ENCODE results near the gene SNX25. TPM values are rescaled to one million over a fixed set of nuclear protein-coding genes. Genes with fewer than 3 reads are reported as not detected.

SNX25 gene
- total and polyA plus RNA-seq, 2 donors (not counting 1 experiment from before 2014, with no cell fraction given): 11.1 to 32.9 TPM

DNA sequence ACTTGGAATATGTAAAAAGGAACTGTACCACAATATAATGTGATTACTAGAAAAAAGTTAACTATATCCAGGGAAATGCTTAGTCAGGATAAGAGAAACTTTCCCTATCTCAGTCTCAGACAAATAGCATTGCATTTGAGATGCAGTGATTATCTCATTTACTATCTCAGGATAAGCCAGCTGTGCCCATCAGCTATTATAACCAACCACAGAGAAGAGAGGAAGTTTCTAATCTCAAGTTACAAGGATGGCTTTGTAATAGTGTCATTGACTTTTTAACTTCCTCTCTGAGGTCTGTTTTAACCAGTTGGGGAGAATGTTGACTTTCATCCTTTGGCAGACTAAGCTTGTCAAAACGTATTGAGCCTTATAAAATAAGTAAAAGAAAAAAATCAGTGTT lies 56.5 kb downstream of the SNX25 start:
- TF ChIP-seq, protein P1, sequence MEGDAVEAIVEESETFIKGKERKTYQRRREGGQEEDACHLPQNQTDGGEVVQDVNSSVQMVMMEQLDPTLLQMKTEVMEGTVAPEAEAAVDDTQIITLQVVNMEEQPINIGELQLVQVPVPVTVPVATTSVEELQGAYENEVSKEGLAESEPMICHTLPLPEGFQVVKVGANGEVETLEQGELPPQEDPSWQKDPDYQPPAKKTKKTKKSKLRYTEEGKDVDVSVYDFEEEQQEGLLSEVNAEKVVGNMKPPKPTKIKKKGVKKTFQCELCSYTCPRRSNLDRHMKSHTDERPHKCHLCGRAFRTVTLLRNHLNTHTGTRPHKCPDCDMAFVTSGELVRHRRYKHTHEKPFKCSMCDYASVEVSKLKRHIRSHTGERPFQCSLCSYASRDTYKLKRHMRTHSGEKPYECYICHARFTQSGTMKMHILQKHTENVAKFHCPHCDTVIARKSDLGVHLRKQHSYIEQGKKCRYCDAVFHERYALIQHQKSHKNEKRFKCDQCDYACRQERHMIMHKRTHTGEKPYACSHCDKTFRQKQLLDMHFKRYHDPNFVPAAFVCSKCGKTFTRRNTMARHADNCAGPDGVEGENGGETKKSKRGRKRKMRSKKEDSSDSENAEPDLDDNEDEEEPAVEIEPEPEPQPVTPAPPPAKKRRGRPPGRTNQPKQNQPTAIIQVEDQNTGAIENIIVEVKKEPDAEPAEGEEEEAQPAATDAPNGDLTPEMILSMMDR (conservative IDR thresholded peaks at IDR 0.05 in 1 of 2, IDR thresholded peaks at IDR 0.05 in 1 of 2; ENCODE audit: low read depth in 1 of 2, low read length in 2 of 2): no peak
- no peak for TF ChIP-seq EZH2 (IDR thresholded peaks at IDR 0.05; ENCODE audit: low read length, missing control alignments)
- Histone ChIP-seq H3K27me3 (ENCODE audit: control insufficient read depth, insufficient read depth, low read length) (no peaks in the 10 kb centered on the region), H3K9ac (ENCODE audit: insufficient read depth, low read length) (no peak overlapping the region), H3K79me2 (ENCODE audit: control insufficient read depth, insufficient read depth, low read length) (no peaks in the 10 kb centered on the region), H3K4me1 (ENCODE audit: control insufficient read depth, extremely low read depth, insufficient read depth, low read length) (no peaks in the 10 kb centered on the region), H4K20me1 (ENCODE audit: control insufficient read depth, extremely low read depth, insufficient read depth, low read length) (no peaks in the 10 kb centered on the region), H3K27ac (ENCODE audit: insufficient read depth, low read length) (no peak overlapping the region), H3K36me3 (ENCODE audit: control insufficient read depth, insufficient read depth, low read length) (peaks cover 1% of the 10 kb centered on the region), H2AFZ (ENCODE audit: low read length) (no peak overlapping the region), H3K4me3 (replicated peaks in 1 of 4; ENCODE audit: control extremely low read depth in 1 of 4, insufficient read depth in 1 of 4, low read depth in 3 of 4, low read length in 4 of 4) (no peak overlapping the region), H3K9me3 (ENCODE audit: control insufficient read depth, insufficient read depth, low read depth, low read length) (no peaks in the 10 kb centered on the region), H3K4me2 (ENCODE audit: extremely low read depth, insufficient read depth, low read length) (no peak overlapping the region)
- peak; percentile 59 to 82 for DNase-seq (ENCODE audit: low read depth in 2 of 2)

DNA sequence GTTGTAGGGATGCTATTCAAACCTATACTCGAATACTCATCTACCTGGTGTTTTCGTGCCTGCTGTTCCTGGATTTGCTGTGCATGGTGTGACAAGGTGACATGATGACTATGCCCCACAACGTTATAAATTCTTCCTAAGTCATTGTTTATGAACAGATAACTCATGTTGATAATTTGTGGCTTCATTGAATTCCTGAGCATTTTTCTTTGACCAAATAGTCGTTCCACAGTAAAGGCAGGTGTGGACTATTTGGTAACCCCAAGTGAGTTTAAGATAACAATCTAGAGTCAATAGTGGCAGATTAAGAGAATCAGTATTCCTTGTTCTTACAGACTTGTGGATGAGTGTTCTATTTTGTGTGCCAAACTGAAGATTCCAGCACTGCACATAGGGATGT lies 59.9 kb downstream of the SNX25 start:
- Histone ChIP-seq H3K4me3 (replicated peaks in 1 of 4; ENCODE audit: control extremely low read depth in 1 of 4, insufficient read depth in 1 of 4, low read depth in 3 of 4, low read length in 4 of 4) (no peak overlapping the region), H3K36me3 (ENCODE audit: control insufficient read depth, insufficient read depth, low read length) (no peaks in the 10 kb centered on the region), H3K4me1 (ENCODE audit: control insufficient read depth, extremely low read depth, insufficient read depth, low read length) (no peaks in the 10 kb centered on the region), H3K4me2 (ENCODE audit: extremely low read depth, insufficient read depth, low read length) (no peak overlapping the region), H2AFZ (ENCODE audit: low read length) (no peak overlapping the region), H3K79me2 (ENCODE audit: control insufficient read depth, insufficient read depth, low read length) (no peaks in the 10 kb centered on the region), H3K9me3 (ENCODE audit: control insufficient read depth, insufficient read depth, low read depth, low read length) (no peaks in the 10 kb centered on the region), H4K20me1 (ENCODE audit: control insufficient read depth, extremely low read depth, insufficient read depth, low read length) (no peaks in the 10 kb centered on the region), H3K9ac (ENCODE audit: insufficient read depth, low read length) (no peak overlapping the region), H3K27ac (ENCODE audit: insufficient read depth, low read length) (no peak overlapping the region), H3K27me3 (ENCODE audit: control insufficient read depth, insufficient read depth, low read length) (no peaks in the 10 kb centered on the region)
- DNase-seq (ENCODE audit: low read depth in 2 of 2): peak in 1 of 2 donors; percentile 55
- TF ChIP-seq, protein P1 (conservative IDR thresholded peaks at IDR 0.05 in 1 of 2, IDR thresholded peaks at IDR 0.05 in 1 of 2; ENCODE audit: low read depth in 1 of 2, low read length in 2 of 2): no peak
- TF ChIP-seq EZH2 (IDR thresholded peaks at IDR 0.05; ENCODE audit: low read length, missing control alignments): no peak

DNA sequence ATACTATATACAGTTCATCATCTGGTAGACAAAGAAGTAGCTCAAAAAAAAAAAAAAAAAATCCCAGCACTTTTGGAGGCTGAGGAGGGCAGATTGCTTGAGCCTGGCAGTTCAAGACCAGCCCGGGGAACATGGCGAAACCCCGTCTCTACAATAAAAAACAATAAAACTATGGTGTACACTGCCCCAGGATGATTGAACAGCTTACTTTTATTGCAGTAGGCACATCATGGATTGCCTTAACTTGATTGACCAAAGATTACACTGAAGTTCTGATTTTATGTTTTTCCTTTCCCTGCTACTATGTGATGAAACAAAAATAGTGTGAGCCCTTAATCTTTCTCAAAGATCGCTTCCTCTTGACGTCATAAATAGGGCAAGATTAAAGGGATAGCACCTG lies 60.6 kb downstream of the SNX25 start:
- Histone ChIP-seq H3K4me2 (ENCODE audit: extremely low read depth, insufficient read depth, low read length) (no peak overlapping the region), H4K20me1 (ENCODE audit: control insufficient read depth, extremely low read depth, insufficient read depth, low read length) (no peaks in the 10 kb centered on the region), H2AFZ (ENCODE audit: low read length) (no peak overlapping the region), H3K79me2 (ENCODE audit: control insufficient read depth, insufficient read depth, low read length) (no peaks in the 10 kb centered on the region), H3K27me3 (ENCODE audit: control insufficient read depth, insufficient read depth, low read length) (no peaks in the 10 kb centered on the region), H3K9me3 (ENCODE audit: control insufficient read depth, insufficient read depth, low read depth, low read length) (no peaks in the 10 kb centered on the region), H3K36me3 (ENCODE audit: control insufficient read depth, insufficient read depth, low read length) (no peaks in the 10 kb centered on the region), H3K27ac (ENCODE audit: insufficient read depth, low read length) (no peak overlapping the region), H3K4me1 (ENCODE audit: control insufficient read depth, extremely low read depth, insufficient read depth, low read length) (no peaks in the 10 kb centered on the region), H3K4me3 (replicated peaks in 1 of 4; ENCODE audit: control extremely low read depth in 1 of 4, insufficient read depth in 1 of 4, low read depth in 3 of 4, low read length in 4 of 4) (no peak overlapping the region), H3K9ac (ENCODE audit: insufficient read depth, low read length) (no peak overlapping the region)
- no peak for TF ChIP-seq EZH2 (IDR thresholded peaks at IDR 0.05; ENCODE audit: low read length, missing control alignments)
- TF ChIP-seq, protein P1 (conservative IDR thresholded peaks at IDR 0.05 in 1 of 2, IDR thresholded peaks at IDR 0.05 in 1 of 2; ENCODE audit: low read depth in 1 of 2, low read length in 2 of 2): no peak
- DNase-seq (ENCODE audit: low read depth in 2 of 2): no peak
